ENCODE data around the gene SH3PXD2A. TPM values are rescaled to one million over a fixed set of nuclear protein-coding genes. Genes with fewer than 3 reads are reported as not detected.

The SH3PXD2A gene
- total and polyA plus RNA-seq, 10 of the 15 experiments (the other 5 are each of a cell fraction or from before 2014, with no cell fraction given): 0.63 to 14.0 (median 4.4) TPM

GRCh38 chr10:103800089-103800488, 55.3 kb downstream of the SH3PXD2A start:
- Histone ChIP-seq H3K4me1 (ENCODE audit: control insufficient read depth, insufficient read depth, low read length) (no peaks in the 10 kb centered on the region; the same call in 1 of the 2 replicates), H3K79me2 (ENCODE audit: control insufficient read depth, insufficient read depth, low read length) (no peaks in the 10 kb centered on the region), H3K9ac (ENCODE audit: control insufficient read depth, insufficient read depth, low read length) (no peak overlapping the region), H3K4me3 (no peak overlapping the region), H3K4me2 (ENCODE audit: control insufficient read depth, insufficient read depth) (no peak overlapping the region), H4K20me1 (ENCODE audit: control insufficient read depth, insufficient read depth) (no peaks in the 10 kb centered on the region), H3K27me3 (replicated peaks in 1 of 2; ENCODE audit: control insufficient read depth in 2 of 2, insufficient read depth in 2 of 2, low read length in 1 of 2) (peaks cover 0 to 1% of the 10 kb centered on the region in 2 experiments; a peak in 1 of 4 replicates), H2AFZ (ENCODE audit: control insufficient read depth, low read depth, low read length) (no peak overlapping the region; the same call in 1 of the 2 replicates), H3K27ac (ENCODE audit: control insufficient read depth, insufficient read depth) (no peak overlapping the region), H3K9me3 (replicated peaks; ENCODE audit: control insufficient read depth, insufficient read depth, low read length) (no peaks in the 10 kb centered on the region), H3K36me3 (ENCODE audit: control insufficient read depth in 2 of 2, insufficient read depth in 2 of 2, low read length in 1 of 2) (no peaks in the 10 kb centered on the region)
- ChIA-PET RAD21 (ENCODE audit: unreplicated experiment) (no interaction called here), SMC1A (ENCODE audit: uncharacterized antibody, unreplicated experiment) (interaction anchor here (1.2 kb wide), 1 partner anchor 28 kb away, joined by 4 read pairs; no protein-coding TSS in a partner anchor), POLR2A (no interaction called here), CTCF (interaction anchor here (1.4 kb wide), 1 partner anchor 15 kb away, joined by 3 read pairs; no protein-coding TSS in a partner anchor)
- FAIRE-seq (no peak), ATAC-seq (no peak), DNase-seq (ENCODE audit: low read depth, low spot score) (no peak)
- no TSS peak for BruUV-seq (replicated peaks)
- in situ Hi-C loops (cut with MboI): no loop called here
- WGBS (ENCODE audit: insufficient coverage, insufficient replicate concordance, low lambda C conversion rate, missing lambda C conversion rate): 48% methylated on average over 3 of the region's 3 CpGs
- intact Hi-C loops (cut with micrococcal nuclease; ENCODE audit: unreplicated experiment): no loop called here
- TF ChIP-seq GABPA (IDR thresholded peaks at IDR 0.05; ENCODE audit: low read depth) (no peak), CREM (IDR thresholded peaks at IDR 0.05; ENCODE audit: low read depth) (no peak), NFYB (IDR thresholded peaks at IDR 0.05; ENCODE audit: insufficient read depth, low read depth, low read length) (peak; percentile 70), ZNF24 (IDR thresholded peaks at IDR 0.05) (no peak), REST (IDR thresholded peaks at IDR 0.05; ENCODE audit: low read depth, low read length) (no peak), ASH2L (IDR thresholded peaks at IDR 0.05; ENCODE audit: borderline replicate concordance, low read depth) (no peak), IKZF2 (IDR thresholded peaks at IDR 0.05) (no peak)

Data from GM12878 (cell line).